H1 (cell line): ENCODE data around the gene ERICH2. TPM values are rescaled to one million over a fixed set of nuclear protein-coding genes. Genes with fewer than 3 reads are reported as not detected.

Experiments used
- CREB1 ChIP-seq: IDR thresholded peaks from 2 replicates; pipeline ENCODE4 v1.6.1; 2012; ENCODE audit warnings: inconsistent platforms
- POU5F1 ChIP-seq: IDR thresholded peaks from 2 replicates; pipeline ENCODE4 v1.6.1; 2011; ENCODE audit warnings: low read depth, mild to moderate bottlenecking, low read length, moderate library complexity
- RBBP5 ChIP-seq: IDR thresholded peaks from 2 replicates; pipeline ENCODE4 v1.7.1; 2012; ENCODE audit warnings: low read depth, mild to moderate bottlenecking, inconsistent platforms, low read length, moderate library complexity, borderline replicate concordance
- TAF7 ChIP-seq: optimal IDR thresholded peaks from 2 replicates; pipeline ENCODE3; 2011; ENCODE audit warnings: low read depth, mild to moderate bottlenecking, inconsistent platforms, low read length, moderate library complexity, borderline replicate concordance
- polyA plus RNA-seq, 7 experiments: library from polyadenylated mRNA; depleted of rRNA in 3 of 7; stranded (reverse) in 5 of 7; unstranded in 2 of 7; fragments of >200 nt in 5 of 7; fragments of 200-250 nt in 2 of 7; gene quantifications; 1 replicate in 5 of 7; 2 replicates in 1 of 7; 4 replicates in 1 of 7; pipeline versions ENCODE4 v1.2.1 to v1.2.3, GENCODE V29; 2011 to 2013; ENCODE audit warnings: missing spikeins in 2 of 7, mixed read lengths in 2 of 7
- total RNA-seq: library from RNA; stranded (reverse); fragmentation: NEBNext Ultra II Directional; extraction: Animal tissue kit (Norgen Biotek cat#: 25700); gene quantifications from 2 replicates; pipeline ENCODE4 v1.2.1, GENCODE V29; 2021
- TF ChIP-seq, protein P1 (sequence below), 3 experiments: IDR thresholded peaks; 1 replicate in 2 of 3; 2 replicates in 1 of 3; pipeline versions ENCODE4 v1.5.1 to v1.6.1; 2011; ENCODE audit warnings: low read length in 3 of 3, mild to moderate bottlenecking in 3 of 3, inconsistent platforms in 2 of 3, low read depth in 1 of 3, moderate library complexity in 1 of 3; ENCODE audit not compliant: insufficient read depth in 1 of 3; ENCODE audit errors: control extremely low read depth in 1 of 3

The ERICH2 gene
- total and polyA plus RNA-seq, 2 of the 8 experiments (the other 6 are each of a cell fraction or from before 2014, with no cell fraction given): 0.20 to 2.1 TPM

DNA sequence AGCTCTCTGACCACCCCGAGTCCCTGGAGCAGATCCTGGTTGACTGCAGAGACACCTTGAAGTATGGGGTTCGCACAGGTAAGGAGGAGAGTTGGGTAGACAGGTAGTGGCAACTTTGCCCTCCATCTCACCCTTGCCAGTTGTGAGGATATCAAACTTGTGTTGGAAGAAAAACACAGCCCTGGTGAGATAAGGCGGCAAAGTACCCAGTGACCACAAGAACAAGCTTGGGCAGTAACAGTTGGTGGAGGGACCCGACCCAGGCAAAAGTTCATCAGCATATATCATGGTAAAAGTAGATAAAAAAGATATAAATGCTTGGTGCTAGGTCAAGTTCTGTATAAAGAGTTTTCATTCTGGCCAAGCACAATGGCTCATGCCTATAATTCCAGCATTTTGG lies 60.9 kb downstream of the ERICH2 start (continued):
- TF ChIP-seq TAF7 (no peak), RBBP5 (no peak), POU5F1 (no peak), CREB1 (no peak)
- TF ChIP-seq, protein P1, sequence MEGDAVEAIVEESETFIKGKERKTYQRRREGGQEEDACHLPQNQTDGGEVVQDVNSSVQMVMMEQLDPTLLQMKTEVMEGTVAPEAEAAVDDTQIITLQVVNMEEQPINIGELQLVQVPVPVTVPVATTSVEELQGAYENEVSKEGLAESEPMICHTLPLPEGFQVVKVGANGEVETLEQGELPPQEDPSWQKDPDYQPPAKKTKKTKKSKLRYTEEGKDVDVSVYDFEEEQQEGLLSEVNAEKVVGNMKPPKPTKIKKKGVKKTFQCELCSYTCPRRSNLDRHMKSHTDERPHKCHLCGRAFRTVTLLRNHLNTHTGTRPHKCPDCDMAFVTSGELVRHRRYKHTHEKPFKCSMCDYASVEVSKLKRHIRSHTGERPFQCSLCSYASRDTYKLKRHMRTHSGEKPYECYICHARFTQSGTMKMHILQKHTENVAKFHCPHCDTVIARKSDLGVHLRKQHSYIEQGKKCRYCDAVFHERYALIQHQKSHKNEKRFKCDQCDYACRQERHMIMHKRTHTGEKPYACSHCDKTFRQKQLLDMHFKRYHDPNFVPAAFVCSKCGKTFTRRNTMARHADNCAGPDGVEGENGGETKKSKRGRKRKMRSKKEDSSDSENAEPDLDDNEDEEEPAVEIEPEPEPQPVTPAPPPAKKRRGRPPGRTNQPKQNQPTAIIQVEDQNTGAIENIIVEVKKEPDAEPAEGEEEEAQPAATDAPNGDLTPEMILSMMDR (IDR thresholded peaks at IDR 0.05; ENCODE audit: control extremely low read depth in 1 of 3, insufficient read depth in 1 of 3, low read depth in 1 of 3, low read length in 3 of 3): no peak
